ENCODE measurements around the gene PDGFA.

The PDGFA gene

GRCh38 chr7:479115-479947, 40.3 kb downstream of the PDGFA start:
- Histone ChIP-seq H3K4me1 (ENCODE audit: insufficient read depth, low read length) (no peaks in the 10 kb centered on the region), H3K27me3 (ENCODE audit: insufficient read depth, low read length, poor library complexity) (peaks cover 3% of the 10 kb centered on the region), H2AFZ (ENCODE audit: low read depth, low read length) (no peak overlapping the region), H4K20me1 (ENCODE audit: insufficient read depth, low read length) (no peaks in the 10 kb centered on the region), H3K4me2 (ENCODE audit: insufficient read depth, low read length) (no peak overlapping the region), H3K9ac (ENCODE audit: low read depth, low read length) (no peak overlapping the region), H3K79me2 (ENCODE audit: insufficient read depth, low read length) (no peaks in the 10 kb centered on the region), H3K27ac (ENCODE audit: low read length) (no peak overlapping the region), H3K4me3 (ENCODE audit: low read depth in 1 of 2, low read length in 2 of 2) (no peak overlapping the region), H3K9me3 (ENCODE audit: insufficient read depth, low read length, severe bottlenecking) (peaks cover 4% of the 10 kb centered on the region), H3K36me3 (ENCODE audit: insufficient read depth, low read length) (no peaks in the 10 kb centered on the region)
- no peak for ATAC-seq (ENCODE audit: insufficient read depth, low read depth)
- DNase-seq, result no peak
- TF ChIP-seq EZH2 (IDR thresholded peaks at IDR 0.05; ENCODE audit: borderline replicate concordance, low read depth, low read length, severe bottlenecking), result no peak
- TF ChIP-seq, protein P1, sequence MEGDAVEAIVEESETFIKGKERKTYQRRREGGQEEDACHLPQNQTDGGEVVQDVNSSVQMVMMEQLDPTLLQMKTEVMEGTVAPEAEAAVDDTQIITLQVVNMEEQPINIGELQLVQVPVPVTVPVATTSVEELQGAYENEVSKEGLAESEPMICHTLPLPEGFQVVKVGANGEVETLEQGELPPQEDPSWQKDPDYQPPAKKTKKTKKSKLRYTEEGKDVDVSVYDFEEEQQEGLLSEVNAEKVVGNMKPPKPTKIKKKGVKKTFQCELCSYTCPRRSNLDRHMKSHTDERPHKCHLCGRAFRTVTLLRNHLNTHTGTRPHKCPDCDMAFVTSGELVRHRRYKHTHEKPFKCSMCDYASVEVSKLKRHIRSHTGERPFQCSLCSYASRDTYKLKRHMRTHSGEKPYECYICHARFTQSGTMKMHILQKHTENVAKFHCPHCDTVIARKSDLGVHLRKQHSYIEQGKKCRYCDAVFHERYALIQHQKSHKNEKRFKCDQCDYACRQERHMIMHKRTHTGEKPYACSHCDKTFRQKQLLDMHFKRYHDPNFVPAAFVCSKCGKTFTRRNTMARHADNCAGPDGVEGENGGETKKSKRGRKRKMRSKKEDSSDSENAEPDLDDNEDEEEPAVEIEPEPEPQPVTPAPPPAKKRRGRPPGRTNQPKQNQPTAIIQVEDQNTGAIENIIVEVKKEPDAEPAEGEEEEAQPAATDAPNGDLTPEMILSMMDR (IDR thresholded peaks at IDR 0.05; ENCODE audit: borderline replicate concordance, extremely low read depth, low read length, poor library complexity, severe bottlenecking), result no peak

GRCh38 chr7:477626-478220, 41.9 kb downstream of the PDGFA start:
- H3K9me3 ChIP-seq (ENCODE audit: insufficient read depth, low read length, severe bottlenecking), result peaks cover 1% of the 10 kb centered on the region
- no peaks in the 10 kb centered on the region for H3K79me2 ChIP-seq (ENCODE audit: insufficient read depth, low read length)
- no peak overlapping the region for H3K4me2 ChIP-seq (ENCODE audit: insufficient read depth, low read length)
- no peaks in the 10 kb centered on the region for H3K4me1 ChIP-seq (ENCODE audit: insufficient read depth, low read length)
- H3K36me3 ChIP-seq (ENCODE audit: insufficient read depth, low read length), result no peaks in the 10 kb centered on the region
- DNase-seq, result no peak
- no peak overlapping the region for H2AFZ ChIP-seq (ENCODE audit: low read depth, low read length)
- peaks cover 3% of the 10 kb centered on the region for H3K27me3 ChIP-seq (ENCODE audit: insufficient read depth, low read length, poor library complexity)
- ATAC-seq (ENCODE audit: insufficient read depth, low read depth), result no peak
- TF ChIP-seq EZH2 (IDR thresholded peaks at IDR 0.05; ENCODE audit: borderline replicate concordance, low read depth, low read length, severe bottlenecking), result no peak
- TF ChIP-seq, protein P1 (IDR thresholded peaks at IDR 0.05; ENCODE audit: borderline replicate concordance, extremely low read depth, low read length, poor library complexity, severe bottlenecking), result no peak
- no peak overlapping the region for H3K9ac ChIP-seq (ENCODE audit: low read depth, low read length)
- no peak overlapping the region for H3K27ac ChIP-seq (ENCODE audit: low read length)
- H3K4me3 ChIP-seq (ENCODE audit: low read depth in 1 of 2, low read length in 2 of 2), result no peak overlapping the region
- H4K20me1 ChIP-seq (ENCODE audit: insufficient read depth, low read length), result no peaks in the 10 kb centered on the region

DNA sequence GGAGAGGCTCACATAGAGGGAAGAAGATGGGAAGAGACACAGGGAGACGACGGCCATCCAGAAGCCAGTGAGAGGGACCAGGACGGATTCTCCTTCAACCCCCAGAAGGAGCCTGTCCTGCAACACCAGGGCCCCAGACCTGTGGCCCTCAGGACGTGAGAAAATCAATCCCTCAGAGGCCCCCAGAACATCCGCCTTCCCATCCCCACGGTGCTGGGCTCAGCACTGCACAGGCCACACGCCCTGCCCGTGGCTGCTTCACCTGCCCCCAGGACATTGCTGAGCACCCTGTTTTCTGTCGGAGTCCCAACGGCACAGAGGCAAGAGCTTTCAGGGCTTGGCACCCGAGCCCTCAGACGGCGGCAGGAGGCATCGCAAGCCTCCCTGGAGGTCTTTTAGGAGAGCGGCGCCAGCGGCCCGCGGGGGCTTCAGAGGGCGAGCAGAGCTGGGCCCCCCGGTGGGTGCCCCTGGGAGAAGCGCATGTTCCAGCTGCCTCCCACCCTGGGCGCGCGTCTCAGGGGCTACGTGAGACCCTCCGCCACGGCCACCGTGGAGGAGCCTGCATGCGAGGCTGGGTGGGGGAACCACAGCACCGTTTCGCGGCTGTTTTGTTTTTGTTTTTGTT, 42.8 kb downstream of the PDGFA start:
- no peaks in the 10 kb centered on the region for H3K36me3 ChIP-seq (ENCODE audit: insufficient read depth, low read length)
- no peak overlapping the region for H3K27ac ChIP-seq (ENCODE audit: low read length)
- H3K9me3 ChIP-seq (ENCODE audit: insufficient read depth, low read length, severe bottlenecking), result no peaks in the 10 kb centered on the region
- no peak overlapping the region for H2AFZ ChIP-seq (ENCODE audit: low read depth, low read length)
- H4K20me1 ChIP-seq (ENCODE audit: insufficient read depth, low read length), result no peaks in the 10 kb centered on the region
- no peak for ATAC-seq (ENCODE audit: insufficient read depth, low read depth)
- no peaks in the 10 kb centered on the region for H3K4me1 ChIP-seq (ENCODE audit: insufficient read depth, low read length)
- H3K79me2 ChIP-seq (ENCODE audit: insufficient read depth, low read length), result no peaks in the 10 kb centered on the region
- TF ChIP-seq, protein P1 (IDR thresholded peaks at IDR 0.05; ENCODE audit: borderline replicate concordance, extremely low read depth, low read length, poor library complexity, severe bottlenecking), result no peak
- TF ChIP-seq EZH2 (IDR thresholded peaks at IDR 0.05; ENCODE audit: borderline replicate concordance, low read depth, low read length, severe bottlenecking), result no peak
- H3K9ac ChIP-seq (ENCODE audit: low read depth, low read length), result no peak overlapping the region
- no peak overlapping the region for H3K4me3 ChIP-seq (ENCODE audit: low read depth in 1 of 2, low read length in 2 of 2)
- peaks cover 3% of the 10 kb centered on the region for H3K27me3 ChIP-seq (ENCODE audit: insufficient read depth, low read length, poor library complexity)
- no peak for DNase-seq
- H3K4me2 ChIP-seq (ENCODE audit: insufficient read depth, low read length), result no peak overlapping the region
